Measurements from ENCODE around the gene DLGAP1.

The DLGAP1 gene

DNA sequence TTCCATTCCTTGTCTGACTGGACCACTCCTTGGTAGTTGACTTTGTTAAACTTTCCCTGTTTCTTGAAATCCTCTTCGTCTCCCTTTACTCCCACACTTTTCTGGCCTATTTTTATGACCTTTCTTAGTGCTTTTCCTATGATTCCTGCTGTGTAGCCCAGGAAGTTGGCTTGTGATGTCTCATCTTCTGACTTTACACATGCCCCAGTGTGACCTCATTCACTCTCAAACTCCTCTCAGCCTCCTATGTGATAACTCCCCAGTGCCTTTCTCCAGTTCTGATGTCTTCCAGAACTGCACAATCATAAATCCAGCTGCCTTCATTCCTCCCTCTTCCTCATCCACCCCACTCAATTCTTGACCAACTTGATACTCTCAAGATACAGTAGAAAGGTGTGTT, 597.6 kb downstream of the DLGAP1 start:
- peaks cover 4% of the 10 kb centered on the region for H3K9me3 Mint-ChIP-seq
- no peaks in the 10 kb centered on the region for H3K36me3 Mint-ChIP-seq (ENCODE audit: low read depth)
- H3K27me3 Mint-ChIP-seq (ENCODE audit: low read depth, poor library complexity): no peaks in the 10 kb centered on the region
- peaks cover 14% of the 10 kb centered on the region for H3K4me1 Mint-ChIP-seq
- TF ChIP-seq, protein P1, sequence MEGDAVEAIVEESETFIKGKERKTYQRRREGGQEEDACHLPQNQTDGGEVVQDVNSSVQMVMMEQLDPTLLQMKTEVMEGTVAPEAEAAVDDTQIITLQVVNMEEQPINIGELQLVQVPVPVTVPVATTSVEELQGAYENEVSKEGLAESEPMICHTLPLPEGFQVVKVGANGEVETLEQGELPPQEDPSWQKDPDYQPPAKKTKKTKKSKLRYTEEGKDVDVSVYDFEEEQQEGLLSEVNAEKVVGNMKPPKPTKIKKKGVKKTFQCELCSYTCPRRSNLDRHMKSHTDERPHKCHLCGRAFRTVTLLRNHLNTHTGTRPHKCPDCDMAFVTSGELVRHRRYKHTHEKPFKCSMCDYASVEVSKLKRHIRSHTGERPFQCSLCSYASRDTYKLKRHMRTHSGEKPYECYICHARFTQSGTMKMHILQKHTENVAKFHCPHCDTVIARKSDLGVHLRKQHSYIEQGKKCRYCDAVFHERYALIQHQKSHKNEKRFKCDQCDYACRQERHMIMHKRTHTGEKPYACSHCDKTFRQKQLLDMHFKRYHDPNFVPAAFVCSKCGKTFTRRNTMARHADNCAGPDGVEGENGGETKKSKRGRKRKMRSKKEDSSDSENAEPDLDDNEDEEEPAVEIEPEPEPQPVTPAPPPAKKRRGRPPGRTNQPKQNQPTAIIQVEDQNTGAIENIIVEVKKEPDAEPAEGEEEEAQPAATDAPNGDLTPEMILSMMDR (IDR thresholded peaks at IDR 0.05): no peak
- no peak overlapping the region for H3K27ac Mint-ChIP-seq
- no peak overlapping the region for H3K4me3 Mint-ChIP-seq
- no peak for DNase-seq

DNA sequence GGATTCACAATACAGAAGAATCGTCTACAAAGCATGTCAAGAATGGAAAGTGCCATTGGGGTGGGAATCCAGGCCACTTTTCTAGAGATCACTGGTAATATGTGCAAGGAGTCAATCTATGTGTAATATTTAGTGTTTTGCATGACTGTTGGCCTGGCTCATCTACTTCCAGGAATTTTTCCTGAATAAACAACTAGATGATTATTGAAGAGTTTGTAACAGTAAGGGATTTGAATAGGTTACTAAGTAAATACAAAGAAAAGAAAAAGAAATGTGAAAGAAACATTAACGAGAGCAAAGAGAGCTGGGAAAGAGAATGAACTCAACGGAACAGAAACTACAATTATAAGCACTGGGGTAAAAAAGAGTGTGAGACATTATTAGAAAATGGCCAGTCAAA, 599.1 kb downstream of the DLGAP1 start:
- no peaks in the 10 kb centered on the region for H3K27me3 Mint-ChIP-seq (ENCODE audit: low read depth, poor library complexity)
- H3K27ac Mint-ChIP-seq: no peak overlapping the region
- no peak for DNase-seq
- peaks cover 8% of the 10 kb centered on the region for H3K9me3 Mint-ChIP-seq
- TF ChIP-seq, protein P1 (IDR thresholded peaks at IDR 0.05): no peak
- H3K4me1 Mint-ChIP-seq: peaks cover 7% of the 10 kb centered on the region
- H3K4me3 Mint-ChIP-seq: no peak overlapping the region
- H3K36me3 Mint-ChIP-seq (ENCODE audit: low read depth): no peaks in the 10 kb centered on the region

DNA sequence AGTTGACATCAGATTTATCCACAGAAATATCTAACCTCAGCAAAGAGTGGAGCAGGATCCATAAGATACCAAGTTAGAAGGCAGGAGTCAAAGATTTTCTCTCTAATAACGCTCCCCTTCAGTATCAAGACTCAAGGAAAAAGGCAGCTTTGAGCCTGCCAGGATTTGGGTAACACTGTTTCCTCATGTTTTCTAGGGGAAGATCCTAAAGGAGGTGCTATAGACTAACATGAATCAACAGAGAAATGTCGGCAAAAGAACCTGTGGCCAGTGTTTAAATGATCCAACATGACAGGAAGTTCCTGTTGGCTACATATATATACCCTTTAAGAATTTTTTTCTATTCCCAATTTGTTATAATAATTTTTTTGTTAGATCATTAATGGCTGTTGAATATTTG, 602.8 kb downstream of the DLGAP1 start:
- Mint-ChIP-seq H3K27me3 (ENCODE audit: low read depth, poor library complexity) (peaks cover 10% of the 10 kb centered on the region), H3K4me1 (peaks cover under 1% of the 10 kb centered on the region)
- no peak for DNase-seq

DNA sequence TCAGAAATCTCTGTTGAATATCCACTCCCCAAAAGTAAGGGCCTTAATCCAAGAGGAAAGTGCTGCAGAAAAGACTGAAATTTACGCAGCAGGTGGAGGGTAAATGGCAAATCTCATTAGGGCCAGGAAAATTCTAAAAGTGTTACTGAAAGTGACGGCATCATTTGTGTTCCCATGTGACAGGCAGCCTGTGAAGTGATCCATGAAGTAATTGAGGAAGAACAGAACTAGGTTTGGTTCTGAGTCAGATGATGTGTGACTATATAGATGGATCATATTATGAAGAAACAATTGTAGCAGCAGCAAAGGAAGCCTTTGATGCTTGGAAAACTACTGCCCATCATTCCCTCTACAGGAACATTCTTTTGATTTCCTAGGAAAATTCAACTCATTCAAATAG, 603.9 kb downstream of the DLGAP1 start:
- no peak for DNase-seq
- H3K4me1 Mint-ChIP-seq: no peaks in the 10 kb centered on the region
- H3K9me3 Mint-ChIP-seq: peaks cover 8% of the 10 kb centered on the region
- TF ChIP-seq, protein P1 (IDR thresholded peaks at IDR 0.05): no peak
- no peak overlapping the region for H3K4me3 Mint-ChIP-seq
- H3K27me3 Mint-ChIP-seq (ENCODE audit: low read depth, poor library complexity): peaks cover 10% of the 10 kb centered on the region
- H3K36me3 Mint-ChIP-seq (ENCODE audit: low read depth): no peaks in the 10 kb centered on the region
- no peak overlapping the region for H3K27ac Mint-ChIP-seq

More for the DNA sequence above, 602.8 kb downstream of the DLGAP1 start:
- H3K36me3 Mint-ChIP-seq (ENCODE audit: low read depth): no peaks in the 10 kb centered on the region
- H3K9me3 Mint-ChIP-seq: peaks cover 8% of the 10 kb centered on the region
- H3K4me3 Mint-ChIP-seq: no peak overlapping the region
- TF ChIP-seq, protein P1 (IDR thresholded peaks at IDR 0.05): no peak
- no peak overlapping the region for H3K27ac Mint-ChIP-seq

DNA sequence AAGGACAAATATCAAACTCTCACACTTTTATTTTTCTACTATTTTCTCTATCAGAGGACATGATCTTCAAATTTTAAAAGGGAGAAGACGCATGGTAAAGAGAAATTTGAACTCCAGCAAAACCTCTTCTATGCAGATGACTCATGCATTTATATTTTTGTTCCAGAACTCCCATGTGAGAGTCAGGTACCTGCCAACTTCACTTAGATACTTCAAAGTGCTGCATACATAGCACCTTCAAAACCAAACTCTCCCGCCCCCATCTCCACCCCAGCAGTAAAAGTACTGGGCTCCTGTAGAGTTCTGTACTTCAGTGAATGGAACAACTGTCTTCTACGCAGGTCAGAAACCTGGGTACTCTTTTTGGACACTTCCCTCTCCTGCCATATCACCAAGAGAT, 606.8 kb downstream of the DLGAP1 start:
- H3K4me3 Mint-ChIP-seq: no peak overlapping the region
- H3K27ac Mint-ChIP-seq: no peak overlapping the region
- no peaks in the 10 kb centered on the region for H3K36me3 Mint-ChIP-seq (ENCODE audit: low read depth)
- DNase-seq: no peak
- peaks cover 5% of the 10 kb centered on the region for H3K9me3 Mint-ChIP-seq
- no peaks in the 10 kb centered on the region for H3K4me1 Mint-ChIP-seq
- TF ChIP-seq, protein P1 (IDR thresholded peaks at IDR 0.05): no peak
- H3K27me3 Mint-ChIP-seq (ENCODE audit: low read depth, poor library complexity): peaks cover 14% of the 10 kb centered on the region

DNA sequence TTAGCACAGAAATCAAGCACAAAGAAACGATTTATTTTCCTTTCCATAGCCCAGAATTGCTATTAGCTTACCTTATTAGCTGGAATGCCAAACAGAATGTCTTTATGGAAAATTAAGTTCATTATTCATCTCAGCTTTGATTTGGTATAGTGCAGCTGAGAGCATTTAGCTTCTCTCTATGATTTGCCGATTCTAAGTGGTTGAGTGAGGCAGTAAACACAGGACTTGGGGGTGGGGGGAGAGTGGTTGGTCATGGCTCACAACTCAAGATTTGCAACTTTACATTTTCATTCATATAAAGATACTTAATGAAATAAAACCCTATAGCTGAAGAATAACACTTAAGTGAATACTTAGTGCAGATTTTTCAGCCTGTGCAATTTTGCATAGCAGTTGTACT, 609.9 kb downstream of the DLGAP1 start:
- DNase-seq: no peak
- H3K27ac Mint-ChIP-seq: no peak overlapping the region
- H3K4me3 Mint-ChIP-seq: no peak overlapping the region
- peaks cover 12% of the 10 kb centered on the region for H3K27me3 Mint-ChIP-seq (ENCODE audit: low read depth, poor library complexity)
- no peaks in the 10 kb centered on the region for H3K4me1 Mint-ChIP-seq
- H3K9me3 Mint-ChIP-seq: no peaks in the 10 kb centered on the region
- H3K36me3 Mint-ChIP-seq (ENCODE audit: low read depth): no peaks in the 10 kb centered on the region
- TF ChIP-seq, protein P1 (IDR thresholded peaks at IDR 0.05): no peak

Measured in nephron progenitor cell (in vitro differentiated cells).